HG03280 (cell line): ENCODE results near the gene TAF11L13.

Source experiments
- ATAC-seq: cut with Tn5 transposase; IDR thresholded peaks from one replicate; pipeline ENCODE4 v1.9.1; 2021; ENCODE audit warnings: mild to moderate bottlenecking, moderate library complexity; ENCODE audit not compliant: unreplicated experiment

The TAF11L13 gene

GRCh38 chr5:17678751-17679324 is 47.0 kb downstream of the TAF11L13 start:
- ATAC-seq: no peak

GRCh38 chr5:17679597-17680203 is 47.8 kb downstream of the TAF11L13 start:
- ATAC-seq: no peak

- ATAC-seq: no peak
Measured at GRCh38 chr5:17680737-17681136, 48.8 kb downstream of the TAF11L13 start.
